Measurements from ENCODE around the gene KCNG1.

The KCNG1 gene, protein sequence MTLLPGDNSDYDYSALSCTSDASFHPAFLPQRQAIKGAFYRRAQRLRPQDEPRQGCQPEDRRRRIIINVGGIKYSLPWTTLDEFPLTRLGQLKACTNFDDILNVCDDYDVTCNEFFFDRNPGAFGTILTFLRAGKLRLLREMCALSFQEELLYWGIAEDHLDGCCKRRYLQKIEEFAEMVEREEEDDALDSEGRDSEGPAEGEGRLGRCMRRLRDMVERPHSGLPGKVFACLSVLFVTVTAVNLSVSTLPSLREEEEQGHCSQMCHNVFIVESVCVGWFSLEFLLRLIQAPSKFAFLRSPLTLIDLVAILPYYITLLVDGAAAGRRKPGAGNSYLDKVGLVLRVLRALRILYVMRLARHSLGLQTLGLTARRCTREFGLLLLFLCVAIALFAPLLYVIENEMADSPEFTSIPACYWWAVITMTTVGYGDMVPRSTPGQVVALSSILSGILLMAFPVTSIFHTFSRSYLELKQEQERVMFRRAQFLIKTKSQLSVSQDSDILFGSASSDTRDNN

GRCh38 chr20:51022803-51023616, at the start of gene KCNG1:
Gene KCNG1 (minus strand): TSS chr20:51023107. CDS start chr20:51010338, 12,769 bp downstream.
- H3K9me2 ChIP-seq (replicated peaks; ENCODE audit: low read depth, low read length) = no peaks in the 10 kb centered on the region
- H3K27me3 ChIP-seq (ENCODE audit: insufficient read depth, low read length, poor library complexity, severe bottlenecking) = no peaks in the 10 kb centered on the region
- no peaks in the 10 kb centered on the region for H4K20me1 ChIP-seq (ENCODE audit: insufficient read depth, low read length, poor library complexity, severe bottlenecking)
- H3K79me2 ChIP-seq (ENCODE audit: insufficient read depth, low read length) = no peaks in the 10 kb centered on the region
- no peaks in the 10 kb centered on the region for H3K4me1 ChIP-seq (ENCODE audit: insufficient read depth, low read length, poor library complexity, severe bottlenecking)
- H2AFZ ChIP-seq (ENCODE audit: low read length) = no peak within 1 kb of the TSS
- no peaks in the 10 kb centered on the region for H3K36me3 ChIP-seq (ENCODE audit: insufficient read depth, low read length)
- H3K9ac ChIP-seq (ENCODE audit: low read depth, low read length, poor library complexity, severe bottlenecking) = no peak within 1 kb of the TSS
- TF ChIP-seq, protein P1, sequence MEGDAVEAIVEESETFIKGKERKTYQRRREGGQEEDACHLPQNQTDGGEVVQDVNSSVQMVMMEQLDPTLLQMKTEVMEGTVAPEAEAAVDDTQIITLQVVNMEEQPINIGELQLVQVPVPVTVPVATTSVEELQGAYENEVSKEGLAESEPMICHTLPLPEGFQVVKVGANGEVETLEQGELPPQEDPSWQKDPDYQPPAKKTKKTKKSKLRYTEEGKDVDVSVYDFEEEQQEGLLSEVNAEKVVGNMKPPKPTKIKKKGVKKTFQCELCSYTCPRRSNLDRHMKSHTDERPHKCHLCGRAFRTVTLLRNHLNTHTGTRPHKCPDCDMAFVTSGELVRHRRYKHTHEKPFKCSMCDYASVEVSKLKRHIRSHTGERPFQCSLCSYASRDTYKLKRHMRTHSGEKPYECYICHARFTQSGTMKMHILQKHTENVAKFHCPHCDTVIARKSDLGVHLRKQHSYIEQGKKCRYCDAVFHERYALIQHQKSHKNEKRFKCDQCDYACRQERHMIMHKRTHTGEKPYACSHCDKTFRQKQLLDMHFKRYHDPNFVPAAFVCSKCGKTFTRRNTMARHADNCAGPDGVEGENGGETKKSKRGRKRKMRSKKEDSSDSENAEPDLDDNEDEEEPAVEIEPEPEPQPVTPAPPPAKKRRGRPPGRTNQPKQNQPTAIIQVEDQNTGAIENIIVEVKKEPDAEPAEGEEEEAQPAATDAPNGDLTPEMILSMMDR (conservative IDR thresholded peaks at IDR 0.05; ENCODE audit: low read length) = no peak
- TF ChIP-seq EZH2phosphoT487 (IDR thresholded peaks at IDR 0.05; ENCODE audit: borderline replicate concordance) = no peak
- H3F3A ChIP-seq (ENCODE audit: low read depth) = no peaks in the 10 kb centered on the region
- H3K4me2 ChIP-seq (ENCODE audit: low read depth, low read length, poor library complexity, severe bottlenecking) = no peak within 1 kb of the TSS
- no peaks in the 10 kb centered on the region for H3K9me3 ChIP-seq (ENCODE audit: insufficient read depth, low read depth, low read length)
- no peak within 1 kb of the TSS for H3K4me3 ChIP-seq (ENCODE audit: low read length, poor library complexity, severe bottlenecking)

- H3F3A ChIP-seq (ENCODE audit: low read depth) = no peaks in the 10 kb centered on the region
- no peaks in the 10 kb centered on the region for H3K36me3 ChIP-seq (ENCODE audit: insufficient read depth, low read length)
- TF ChIP-seq, protein P1 (conservative IDR thresholded peaks at IDR 0.05; ENCODE audit: low read length) = no peak
- TF ChIP-seq EZH2phosphoT487 (IDR thresholded peaks at IDR 0.05; ENCODE audit: borderline replicate concordance) = no peak
- H4K20me1 ChIP-seq (ENCODE audit: insufficient read depth, low read length, poor library complexity, severe bottlenecking) = no peaks in the 10 kb centered on the region
- H2AFZ ChIP-seq (ENCODE audit: low read length) = no peak overlapping the region
- no peak overlapping the region for H3K4me2 ChIP-seq (ENCODE audit: low read depth, low read length, poor library complexity, severe bottlenecking)
- no peaks in the 10 kb centered on the region for H3K4me1 ChIP-seq (ENCODE audit: insufficient read depth, low read length, poor library complexity, severe bottlenecking)
- H3K79me2 ChIP-seq (ENCODE audit: insufficient read depth, low read length) = no peaks in the 10 kb centered on the region
- H3K4me3 ChIP-seq (ENCODE audit: low read length, poor library complexity, severe bottlenecking) = no peak overlapping the region
- no peak overlapping the region for H3K9ac ChIP-seq (ENCODE audit: low read depth, low read length, poor library complexity, severe bottlenecking)
- no peaks in the 10 kb centered on the region for H3K9me2 ChIP-seq (replicated peaks; ENCODE audit: low read depth, low read length)
- no peaks in the 10 kb centered on the region for H3K9me3 ChIP-seq (ENCODE audit: insufficient read depth, low read depth, low read length)
- H3K27me3 ChIP-seq (ENCODE audit: insufficient read depth, low read length, poor library complexity, severe bottlenecking) = no peaks in the 10 kb centered on the region
These were observed 47.7 kb upstream of the KCNG1 start for GRCh38 chr20:51070621-51071020.

DNA sequence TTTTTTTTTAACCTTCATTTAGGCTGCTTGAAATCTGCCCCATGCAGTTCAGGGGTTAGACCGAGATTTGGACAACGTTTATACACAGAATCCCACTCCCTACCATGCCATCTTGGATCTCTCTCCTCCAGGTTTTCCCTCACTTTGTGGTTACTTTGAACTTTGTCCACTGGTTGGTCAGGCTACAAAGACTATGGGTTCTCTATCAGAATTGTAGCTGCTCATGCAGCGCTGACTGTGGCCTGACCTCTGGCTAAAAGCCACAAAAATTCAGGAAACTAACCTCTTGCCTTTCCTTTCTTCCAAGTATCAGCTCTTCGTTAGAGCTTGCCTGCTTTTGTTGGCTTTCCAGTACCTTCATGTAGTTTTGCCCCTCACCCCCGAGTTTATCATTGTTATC, 44.9 kb upstream of the KCNG1 start:
- Histone ChIP-seq H3K4me3 (ENCODE audit: low read length, poor library complexity, severe bottlenecking) (no peak overlapping the region), H3K9me2 (replicated peaks; ENCODE audit: low read depth, low read length) (no peaks in the 10 kb centered on the region), H3K4me2 (ENCODE audit: low read depth, low read length, poor library complexity, severe bottlenecking) (no peak overlapping the region), H3K27me3 (ENCODE audit: insufficient read depth, low read length, poor library complexity, severe bottlenecking) (no peaks in the 10 kb centered on the region), H3K36me3 (ENCODE audit: insufficient read depth, low read length) (no peaks in the 10 kb centered on the region), H3K4me1 (ENCODE audit: insufficient read depth, low read length, poor library complexity, severe bottlenecking) (no peaks in the 10 kb centered on the region), H3K9me3 (ENCODE audit: insufficient read depth, low read depth, low read length) (no peaks in the 10 kb centered on the region), H3F3A (ENCODE audit: low read depth) (no peaks in the 10 kb centered on the region), H3K79me2 (ENCODE audit: insufficient read depth, low read length) (no peaks in the 10 kb centered on the region), H2AFZ (ENCODE audit: low read length) (no peak overlapping the region), H4K20me1 (ENCODE audit: insufficient read depth, low read length, poor library complexity, severe bottlenecking) (no peaks in the 10 kb centered on the region), H3K9ac (ENCODE audit: low read depth, low read length, poor library complexity, severe bottlenecking) (no peak overlapping the region)
- TF ChIP-seq, protein P1 (conservative IDR thresholded peaks at IDR 0.05; ENCODE audit: low read length) = no peak
- TF ChIP-seq EZH2phosphoT487 (IDR thresholded peaks at IDR 0.05; ENCODE audit: borderline replicate concordance) = no peak
